ENCODE measurements around the gene OR8G1.
"Not testable (repeated sequence)": the region's sequence is repeated elsewhere in the genome, so short reads cannot be mapped to it uniquely, and the experiment has no call there.

Gene OR8G1

GRCh38 chr11:124238512-124238911 lies 2.4 kb upstream of the OR8G1 start:
- DNase-seq (ENCODE audit: low read depth, low spot score), result no peak

- not testable (repeated sequence) for DNase-seq (ENCODE audit: low read depth, low spot score)
These were observed 9.0 kb downstream of the OR8G1 start for GRCh38 chr11:124249869-124250268.

GRCh38 chr11:124256076-124256475 lies 15.2 kb downstream of the OR8G1 start, which contains the start of gene OR8G5:
Gene OR8G5 (plus strand): TSS chr11:124256376. CDS start chr11:124264932, 8,556 bp downstream.
- no peak for DNase-seq (ENCODE audit: low read depth, low spot score)

GRCh38 chr11:124265041-124265440 lies 24.1 kb downstream of the OR8G1 start:
- not testable (repeated sequence) for DNase-seq (ENCODE audit: low read depth, low spot score)

- peak; percentile 3 for DNase-seq (ENCODE audit: low read depth, low spot score)
These were observed 30.0 kb downstream of the OR8G1 start for GRCh38 chr11:124270886-124271285.

GRCh38 chr11:124274000-124274399 lies 33.1 kb downstream of the OR8G1 start:
- DNase-seq (ENCODE audit: low read depth, low spot score), result no peak

DNA sequence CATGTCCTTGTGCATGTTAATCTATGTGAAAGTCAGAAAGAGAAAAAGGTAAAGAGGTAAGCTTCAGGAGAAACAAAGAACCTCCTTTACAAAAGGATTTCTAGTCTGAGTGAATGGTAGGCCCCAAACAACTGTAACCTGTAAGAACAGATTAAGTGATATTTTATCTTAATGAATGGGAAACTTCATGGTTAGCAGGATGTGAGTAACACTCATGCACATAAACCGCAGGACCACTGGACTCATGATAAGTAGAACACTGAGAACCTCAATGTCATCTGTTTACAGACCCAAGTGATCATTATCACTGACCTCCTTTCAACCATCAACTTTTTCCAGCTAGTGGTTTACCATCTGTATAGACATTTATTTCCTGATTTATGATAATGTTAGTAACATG lies 35.2 kb downstream of the OR8G1 start:
- no peak for DNase-seq (ENCODE audit: low read depth, low spot score)

DNA sequence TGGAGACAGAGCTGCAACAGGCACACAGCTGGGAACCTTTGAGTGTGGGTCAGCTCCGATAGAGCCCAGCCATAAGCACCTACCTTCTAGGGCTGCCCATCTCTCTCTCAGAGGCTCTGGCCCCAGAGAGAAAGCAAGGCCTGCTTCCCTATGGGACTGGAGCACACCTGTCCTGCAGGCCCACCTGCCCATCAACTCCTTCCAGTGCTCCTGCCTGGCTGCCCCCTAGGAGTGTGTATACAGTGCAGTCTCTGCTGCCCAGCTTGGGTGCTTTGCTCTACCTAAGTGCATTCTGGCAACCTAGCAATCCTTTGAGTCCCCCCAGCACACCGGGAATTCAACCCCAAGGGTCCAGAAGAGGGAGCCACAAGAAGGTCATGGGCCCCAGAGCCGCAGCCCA lies 36.3 kb downstream of the OR8G1 start:
- no peak for DNase-seq (ENCODE audit: low read depth, low spot score)

- DNase-seq (ENCODE audit: low read depth, low spot score), result peak; percentile 24
These were observed 36.9 kb downstream of the OR8G1 start for GRCh38 chr11:124277804-124278203.

GRCh38 chr11:124278261-124278660 lies 37.4 kb downstream of the OR8G1 start:
- DNase-seq (ENCODE audit: low read depth, low spot score), result no peak

- no peak for DNase-seq (ENCODE audit: low read depth, low spot score)
These were observed 44.9 kb downstream of the OR8G1 start for GRCh38 chr11:124285610-124286344.

DNA sequence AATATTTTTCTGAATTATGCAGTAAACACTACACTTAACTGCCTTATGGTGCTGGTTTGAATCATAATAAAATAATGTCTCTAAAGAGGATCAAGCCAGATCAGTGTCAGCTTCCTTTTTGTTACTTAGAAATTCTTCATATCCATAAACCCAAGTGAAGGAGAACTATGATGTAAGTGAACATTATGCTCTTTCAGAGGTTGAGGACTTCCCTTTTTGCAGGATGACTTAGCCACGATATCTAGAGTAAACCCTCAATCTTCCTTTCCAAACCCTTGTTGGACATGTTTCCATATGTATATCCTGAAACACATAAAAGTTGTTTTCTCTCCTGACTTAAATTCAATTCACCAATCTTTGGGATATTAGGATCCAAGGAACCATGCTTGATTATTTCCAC lies 53.8 kb downstream of the OR8G1 start:
- no peak for DNase-seq (ENCODE audit: low read depth, low spot score)

DNA sequence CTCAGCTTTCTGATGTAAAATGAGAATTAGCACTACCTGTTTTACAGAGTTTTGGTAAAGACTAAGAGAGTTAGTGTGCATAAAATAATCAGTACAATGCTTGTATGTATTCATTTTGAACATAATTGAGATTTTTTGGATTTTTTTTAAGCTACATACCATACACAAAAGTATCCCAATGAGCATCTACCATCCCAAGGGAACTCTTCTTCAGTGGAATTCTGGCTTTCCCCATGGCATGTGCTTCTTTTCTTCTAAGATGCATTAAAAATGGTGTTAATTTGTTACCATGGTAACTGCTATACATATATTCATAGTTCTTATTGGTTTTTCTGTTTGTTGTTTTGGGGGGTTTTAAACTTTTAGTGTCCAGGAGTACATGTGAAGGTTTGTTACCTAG lies 55.1 kb downstream of the OR8G1 start:
- DNase-seq (ENCODE audit: low read depth, low spot score), result no peak

- no peak for DNase-seq (ENCODE audit: low read depth, low spot score)
These were observed 57.0 kb downstream of the OR8G1 start for GRCh38 chr11:124297921-124298320.

DNA sequence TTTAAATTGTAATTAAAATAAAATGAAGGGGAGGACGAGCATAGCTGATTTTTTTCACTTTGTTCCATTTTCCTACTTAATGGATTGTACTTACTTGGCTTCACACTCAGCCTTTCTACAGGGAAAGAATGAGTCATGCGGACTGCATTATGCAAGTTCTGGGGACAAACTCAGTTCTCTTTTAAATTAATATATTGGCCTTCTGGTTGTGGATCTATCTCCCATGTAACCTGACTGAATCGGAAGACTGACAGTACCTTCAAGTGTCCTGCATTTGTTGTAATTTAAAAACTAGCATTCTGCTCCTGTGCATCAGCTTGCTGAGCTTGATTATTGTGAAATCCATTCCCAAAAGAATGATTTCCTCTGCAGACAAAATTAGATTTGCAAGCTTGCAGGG lies 60.7 kb downstream of the OR8G1 start:
- no peak for DNase-seq (ENCODE audit: low read depth, low spot score)

GRCh38 chr11:124302347-124303125 lies 61.6 kb downstream of the OR8G1 start:
- DNase-seq (ENCODE audit: low read depth, low spot score), result no peak

All from ELF-1 (cell line).